22Rv1 (cell line): ENCODE data around the gene MAN1C1.

Experiments
- CTCF ChIP-seq: fragments of 450-650 bp; IDR thresholded peaks from 2 replicates; pipeline ENCODE4 v1.5.1; 2017; ENCODE audit warnings: mild to moderate bottlenecking
- ZFX ChIP-seq: fragments of 450-650 bp; IDR thresholded peaks from 2 replicates; pipeline ENCODE4 v1.6.1; 2017; ENCODE audit warnings: antibody characterized with exemption, borderline replicate concordance

DNA sequence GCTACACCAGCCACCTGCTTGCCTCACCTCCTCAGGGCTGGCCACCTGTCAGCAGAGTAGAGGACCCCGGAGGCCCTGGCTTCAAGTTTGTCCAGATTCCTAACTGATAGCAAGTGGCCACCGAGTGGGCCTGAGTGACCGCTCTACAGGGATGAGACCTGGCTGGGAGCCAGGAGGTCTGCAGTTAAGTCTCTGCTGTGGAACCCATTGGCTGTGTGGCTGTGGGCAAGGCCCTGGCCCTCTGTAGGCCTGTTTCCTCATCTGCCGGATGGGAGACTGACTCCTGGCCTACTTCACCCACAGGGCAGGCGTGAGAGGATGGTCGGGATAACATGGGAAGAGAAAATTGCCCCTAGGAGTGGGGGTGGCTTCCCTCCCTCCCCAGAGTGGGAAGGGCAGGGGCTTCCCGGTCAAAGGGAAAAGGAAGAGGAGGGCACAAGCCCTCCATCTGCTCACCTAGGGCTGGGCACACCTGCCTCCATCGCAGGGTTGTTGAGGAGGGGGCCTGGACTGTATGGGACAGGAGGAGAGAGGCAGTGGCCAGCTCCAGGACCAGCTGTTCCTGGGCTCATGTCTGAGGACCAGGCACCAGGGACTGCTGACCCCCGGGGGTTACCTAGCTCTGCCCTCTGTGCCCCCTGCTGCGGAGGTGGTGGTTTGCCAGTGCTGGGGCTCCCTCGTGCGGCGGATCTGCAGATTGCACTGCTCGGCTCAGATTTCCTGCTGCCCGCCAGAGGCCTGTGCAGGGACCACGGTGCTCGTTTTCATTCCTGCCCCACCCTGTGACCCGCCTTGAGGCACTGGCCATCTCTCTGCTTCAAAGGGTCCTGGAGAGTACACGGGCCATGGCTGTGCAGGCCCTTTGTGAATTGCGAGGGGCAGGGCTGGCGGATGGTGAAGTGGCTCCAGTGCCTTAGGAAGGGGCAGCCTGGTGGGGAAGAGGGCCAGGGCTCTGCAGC lies 194.0 kb downstream of the MAN1C1 start:
- peak; percentile 91 for TF ChIP-seq CTCF
- no peak for TF ChIP-seq ZFX
